ENCODE results near the gene ENO3. TPM values are rescaled to one million over a fixed set of nuclear protein-coding genes. Genes with fewer than 3 reads are reported as not detected.
A peak's percentile ranks its signal among the peaks of the same experiment; 100 is the strongest.

The ENO3 gene
- total RNA-seq, 2 experiments from 2014 or later, result 17.2 to 20.5 TPM

DNA sequence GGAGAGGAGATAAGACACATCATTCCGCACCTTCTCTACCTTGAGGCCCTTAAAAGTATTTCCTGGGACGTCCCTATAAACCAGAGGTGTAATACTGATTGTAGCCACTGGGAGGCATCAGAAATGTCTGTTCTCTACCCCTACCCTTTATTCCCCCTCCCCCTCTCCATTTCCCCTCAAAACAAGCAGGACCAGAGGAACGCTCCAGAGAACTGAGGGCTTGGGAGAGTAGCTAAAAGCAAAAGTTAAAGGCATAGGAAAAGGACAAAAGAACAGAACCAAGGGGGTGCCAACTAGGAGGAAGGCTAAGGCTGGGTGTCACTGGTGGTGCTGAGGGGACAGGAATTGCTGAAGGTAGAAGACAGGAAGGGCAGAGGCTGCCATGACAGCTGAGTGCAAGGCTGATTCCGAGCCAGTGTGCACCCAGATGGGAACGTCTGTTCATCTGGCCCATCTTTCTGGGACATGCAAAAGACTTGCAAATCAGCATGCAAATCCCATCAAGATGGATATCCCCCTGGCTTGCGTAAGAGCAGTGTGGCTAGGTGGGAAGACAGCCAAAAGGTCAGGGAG is 29.8 kb downstream of the ENO3 start:
- Histone ChIP-seq H3K36me3 (ENCODE audit: insufficient read depth, low read length) (peaks cover 67% of the 10 kb centered on the region), H3K27me3 (ENCODE audit: control insufficient read depth in 1 of 2, insufficient read depth in 2 of 2, low read length in 2 of 2) (no peaks in the 10 kb centered on the region), H3K9me3 (ENCODE audit: control insufficient read depth in 1 of 2, insufficient read depth in 1 of 2, low read length in 2 of 2) (no peaks in the 10 kb centered on the region), H3K4me3 (ENCODE audit: low read length) (no peak overlapping the region), H3K27ac (ENCODE audit: low read depth in 1 of 2, low read length in 2 of 2) (no peak overlapping the region), H3K4me1 (ENCODE audit: insufficient read depth, low read length) (peaks cover 24% of the 10 kb centered on the region)
- peak; percentile 96 for ATAC-seq (ENCODE audit: poor library complexity)
- peaks cover 20% of the 10 kb centered on the region for H3K4me1 Mint-ChIP-seq (ENCODE audit: low read depth)
- TF ChIP-seq, protein P1, sequence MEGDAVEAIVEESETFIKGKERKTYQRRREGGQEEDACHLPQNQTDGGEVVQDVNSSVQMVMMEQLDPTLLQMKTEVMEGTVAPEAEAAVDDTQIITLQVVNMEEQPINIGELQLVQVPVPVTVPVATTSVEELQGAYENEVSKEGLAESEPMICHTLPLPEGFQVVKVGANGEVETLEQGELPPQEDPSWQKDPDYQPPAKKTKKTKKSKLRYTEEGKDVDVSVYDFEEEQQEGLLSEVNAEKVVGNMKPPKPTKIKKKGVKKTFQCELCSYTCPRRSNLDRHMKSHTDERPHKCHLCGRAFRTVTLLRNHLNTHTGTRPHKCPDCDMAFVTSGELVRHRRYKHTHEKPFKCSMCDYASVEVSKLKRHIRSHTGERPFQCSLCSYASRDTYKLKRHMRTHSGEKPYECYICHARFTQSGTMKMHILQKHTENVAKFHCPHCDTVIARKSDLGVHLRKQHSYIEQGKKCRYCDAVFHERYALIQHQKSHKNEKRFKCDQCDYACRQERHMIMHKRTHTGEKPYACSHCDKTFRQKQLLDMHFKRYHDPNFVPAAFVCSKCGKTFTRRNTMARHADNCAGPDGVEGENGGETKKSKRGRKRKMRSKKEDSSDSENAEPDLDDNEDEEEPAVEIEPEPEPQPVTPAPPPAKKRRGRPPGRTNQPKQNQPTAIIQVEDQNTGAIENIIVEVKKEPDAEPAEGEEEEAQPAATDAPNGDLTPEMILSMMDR (IDR thresholded peaks at IDR 0.05), result peak; percentile 80
- intact Hi-C loops (cut with DNase I, micrococcal nuclease), result loop anchor here (1.0 to 10.0 kb wide), 2 partner anchors 82 to 214 kb away; partner anchors contain the start of gene ZNF594 (in 1 of the 2)
- peak overlapping the region; percentile 16 for H3K27ac Mint-ChIP-seq
- H3K9me3 Mint-ChIP-seq, result no peaks in the 10 kb centered on the region
- peak overlapping the region; percentile 47 for H3K4me3 Mint-ChIP-seq
- no peaks in the 10 kb centered on the region for H3K27me3 Mint-ChIP-seq
- ChIA-PET POLR2A (interaction anchor here (1.2 to 4.5 kb wide), 7 partner anchors 8 to 71 kb away, joined by 3 to 27 read pairs (median 7); partner anchors contain the start of genes INCA1, KIF1C, PFN1 and RNF167), CTCF (interaction anchor here (1.0 to 3.0 kb wide), 6 partner anchors 14 to 81 kb away, joined by 3 to 8 read pairs (median 4); partner anchors contain the start of genes CHRNE and INCA1)
- peaks cover 69% of the 10 kb centered on the region for H3K36me3 Mint-ChIP-seq (ENCODE audit: low read depth)
- DNase-seq, result peak in 8 of 14 experiments; percentile 21 to 83 (median 56)

DNA sequence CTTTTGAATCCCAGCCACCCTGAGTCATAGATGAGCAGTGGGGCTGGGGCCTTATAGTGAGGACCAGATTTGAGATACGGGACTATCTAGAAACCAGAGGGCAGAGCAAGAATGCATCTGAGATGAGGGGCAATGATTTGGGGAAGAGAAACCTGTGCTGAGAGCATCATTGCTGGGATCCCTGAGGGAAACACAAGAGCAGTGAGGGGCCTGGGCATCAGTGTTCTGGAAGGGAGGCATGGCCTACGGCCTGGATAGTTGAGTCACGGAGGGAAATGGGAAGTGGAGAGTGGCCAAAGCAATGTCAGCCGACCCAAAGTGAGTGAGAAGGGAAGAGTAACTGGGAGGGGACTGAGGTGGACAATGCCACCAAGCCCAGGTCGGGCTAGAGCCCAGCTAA is 31.4 kb downstream of the ENO3 start:
- peak overlapping the region; percentile 31 for H3K4me3 Mint-ChIP-seq
- H3K27me3 Mint-ChIP-seq, result no peaks in the 10 kb centered on the region
- peaks cover 74% of the 10 kb centered on the region for H3K36me3 Mint-ChIP-seq (ENCODE audit: low read depth)
- ATAC-seq (ENCODE audit: poor library complexity), result no peak
- CTCF ChIA-PET, result no interaction called here
- POLR2A ChIA-PET, result interaction anchor here (1.2 kb wide), 1 partner anchor 15 kb away, joined by 3 read pairs; the partner anchor contains the start of gene INCA1
- Histone ChIP-seq H3K27me3 (ENCODE audit: control insufficient read depth in 1 of 2, insufficient read depth in 2 of 2, low read length in 2 of 2) (no peaks in the 10 kb centered on the region), H3K36me3 (ENCODE audit: insufficient read depth, low read length) (peaks cover 58% of the 10 kb centered on the region), H3K4me3 (ENCODE audit: low read length) (no peak overlapping the region), H3K9me3 (ENCODE audit: control insufficient read depth in 1 of 2, insufficient read depth in 1 of 2, low read length in 2 of 2) (no peaks in the 10 kb centered on the region), H3K27ac (ENCODE audit: low read depth in 1 of 2, low read length in 2 of 2) (no peak overlapping the region), H3K4me1 (ENCODE audit: insufficient read depth, low read length) (peaks cover 35% of the 10 kb centered on the region)
- intact Hi-C loops (cut with DNase I, micrococcal nuclease), result loop anchor here in 1 of 2 experiments (10.0 kb wide), 1 partner anchor 212 kb away; the partner anchor contains the start of gene ZNF594
- DNase-seq, result no peak
- peaks cover 33% of the 10 kb centered on the region for H3K4me1 Mint-ChIP-seq (ENCODE audit: low read depth)
- H3K9me3 Mint-ChIP-seq, result no peaks in the 10 kb centered on the region
- TF ChIP-seq, protein P1 (IDR thresholded peaks at IDR 0.05), result no peak
- no peak overlapping the region for H3K27ac Mint-ChIP-seq

- Mint-ChIP-seq H3K27me3 (no peaks in the 10 kb centered on the region), H3K27ac (peak overlapping the region; percentile 87), H3K9me3 (no peaks in the 10 kb centered on the region), H3K4me3 (peak overlapping the region; percentile 94), H3K36me3 (ENCODE audit: low read depth) (peaks cover 49% of the 10 kb centered on the region), H3K4me1 (ENCODE audit: low read depth) (peaks cover 45% of the 10 kb centered on the region)
- Histone ChIP-seq H3K27me3 (ENCODE audit: control insufficient read depth in 1 of 2, insufficient read depth in 2 of 2, low read length in 2 of 2) (no peaks in the 10 kb centered on the region), H3K36me3 (ENCODE audit: insufficient read depth, low read length) (peaks cover 21% of the 10 kb centered on the region), H3K27ac (ENCODE audit: low read depth in 1 of 2, low read length in 2 of 2) (peak overlapping the region; percentile 90 to 92), H3K9me3 (ENCODE audit: control insufficient read depth in 1 of 2, insufficient read depth in 1 of 2, low read length in 2 of 2) (no peaks in the 10 kb centered on the region), H3K4me1 (ENCODE audit: insufficient read depth, low read length) (peaks cover 36% of the 10 kb centered on the region), H3K4me3 (ENCODE audit: low read length) (peak overlapping the region; percentile 99)
- ATAC-seq (ENCODE audit: poor library complexity) (no peak), DNase-seq (peak in 2 of 14 experiments; percentile 7 to 29)
- ChIA-PET CTCF (interaction anchor here (1.0 to 2.3 kb wide), 9 partner anchors 11 to 87 kb away, joined by 3 to 12 read pairs (median 4); partner anchors contain the start of genes C17orf107, INCA1, KIF1C and RNF167), POLR2A (interaction anchor here (0.7 to 4.1 kb wide), 11 partner anchors 11 to 196 kb away, joined by 3 to 50 read pairs (median 6); partner anchors contain the start of genes INCA1, KIF1C, RNF167 and SLC25A11)
- intact Hi-C loops (cut with DNase I, micrococcal nuclease), result loop anchor here (2.0 to 10.0 kb wide), 3 partner anchors 44 to 208 kb away; partner anchors contain the start of genes RNF167 (in 1 of the 2), SLC25A11 (in 1 of the 2) and ZNF594 (in 1 of the 2)
- TF ChIP-seq, protein P1 (IDR thresholded peaks at IDR 0.05), result no peak
These were observed 35.5 kb downstream of the ENO3 start for GRCh38 chr17:4986403-4986802.
